ENCODE data around the gene HSPB6.

- no peak for TF ChIP-seq CTCF (IDR thresholded peaks at IDR 0.05; ENCODE audit: low read depth, low read length, poor library complexity, severe bottlenecking)
- TF ChIP-seq EZH2phosphoT487 (IDR thresholded peaks at IDR 0.05; ENCODE audit: borderline replicate concordance, low read length): no peak
Measured at GRCh38 chr19:35729763-35730162, 27.1 kb downstream of the HSPB6 start.

Measured in DOHH2 (cell line).